Upper lobe of right lung (tissue), 1 donor: ENCODE results near the gene GNA14. TPM values are rescaled to one million over a fixed set of nuclear protein-coding genes. Genes with fewer than 3 reads are reported as not detected.
A peak's percentile ranks its signal among the peaks of the same experiment; 100 is the strongest.

Source experiments
- ATAC-seq: fragments of 200-7000 bp; cut with Tn5 transposase; one replicate; pipeline ENCODE4 v1.9.1; 2020; ENCODE audit warnings: mild to moderate bottlenecking, moderate library complexity
- DNase-seq: peaks from one replicate; pipeline ENCODE4 v3.0.0-alpha.2; 2020
- H3K27ac ChIP-seq: fragments of 200-600 bp; one replicate; pipeline ENCODE4 v1.8.0; 2022
- H3K27me3 ChIP-seq: fragments of 200-600 bp; one replicate; pipeline ENCODE4 v1.8.0; 2022; ENCODE audit warnings: mild to moderate bottlenecking
- H3K36me3 ChIP-seq: fragments of 200-600 bp; one replicate; pipeline ENCODE4 v1.8.0; 2022
- H3K4me1 ChIP-seq: fragments of 200-600 bp; one replicate; pipeline ENCODE4 v1.8.0; 2022
- H3K4me3 ChIP-seq: fragments of 200-600 bp; one replicate; pipeline ENCODE4 v1.8.0; 2022; ENCODE audit warnings: mild to moderate bottlenecking
- H3K9me3 ChIP-seq: fragments of 200-600 bp; one replicate; pipeline ENCODE4 v1.8.0; 2022
- CTCF ChIP-seq: fragments of 200-600 bp; IDR thresholded peaks from one replicate; pipeline ENCODE4 v1.8.0; 2022; ENCODE audit warnings: antibody characterized with exemption
- intact Hi-C: fragments of 100-400 bp; cut with DNase I; formaldehyde crosslinking; loops from one replicate; pipeline ENCODE4 v1.11.0; 2022
- total RNA-seq: library from RNA; stranded (reverse); fragmentation: NEBNext Ultra II Directional; extraction: Animal tissue kit (Norgen Biotek cat#: 25700); gene quantifications from one replicate; pipeline ENCODE4 v1.2.1, GENCODE V29; 2021
- donor health status: DM: no; HTN: yes; CAD: no; lungs with severe emphysema.

The GNA14 gene
- total RNA-seq, 1 donor from 2014 or later, result 15.7 TPM

- no peak for TF ChIP-seq CTCF
- Histone ChIP-seq H3K27ac (no peak overlapping the region), H3K36me3 (no peaks in the 10 kb centered on the region), H3K4me3 (no peak overlapping the region), H3K9me3 (no peaks in the 10 kb centered on the region), H3K4me1 (peaks cover 12% of the 10 kb centered on the region), H3K27me3 (no peaks in the 10 kb centered on the region)
- ATAC-seq (no peak), DNase-seq (no peak)
- intact Hi-C loops, result no loop called here
These were observed 194.1 kb downstream of the GNA14 start for GRCh38 chr9:77453825-77454647.

- ATAC-seq, result no peak
- no peak for TF ChIP-seq CTCF
- no peak for DNase-seq
- Histone ChIP-seq H3K4me3 (no peak overlapping the region), H3K36me3 (no peaks in the 10 kb centered on the region), H3K4me1 (no peaks in the 10 kb centered on the region), H3K27me3 (no peaks in the 10 kb centered on the region), H3K27ac (no peak overlapping the region), H3K9me3 (no peaks in the 10 kb centered on the region)
- intact Hi-C loops, result no loop called here
These were observed 196.6 kb downstream of the GNA14 start for GRCh38 chr9:77451507-77451906.

GRCh38 chr9:77450085-77450475 lies 198.0 kb downstream of the GNA14 start:
- no peak for DNase-seq
- no peak overlapping the region for H3K4me3 ChIP-seq
- H3K27ac ChIP-seq, result no peak overlapping the region
- no peaks in the 10 kb centered on the region for H3K9me3 ChIP-seq
- intact Hi-C loops, result no loop called here
- no peak for TF ChIP-seq CTCF
- H3K27me3 ChIP-seq, result no peaks in the 10 kb centered on the region
- no peak for ATAC-seq
- no peaks in the 10 kb centered on the region for H3K36me3 ChIP-seq
- H3K4me1 ChIP-seq, result no peaks in the 10 kb centered on the region

- no peak overlapping the region for H3K4me3 ChIP-seq
- intact Hi-C loops, result no loop called here
- ATAC-seq, result peak; percentile 87
- no peak for DNase-seq
- H3K27ac ChIP-seq, result no peak overlapping the region
- no peaks in the 10 kb centered on the region for H3K9me3 ChIP-seq
- H3K27me3 ChIP-seq, result no peaks in the 10 kb centered on the region
- no peak for TF ChIP-seq CTCF
- no peaks in the 10 kb centered on the region for H3K4me1 ChIP-seq
- H3K36me3 ChIP-seq, result no peaks in the 10 kb centered on the region
These were observed 198.7 kb downstream of the GNA14 start for GRCh38 chr9:77449240-77450084.

- intact Hi-C loops, result no loop called here
- no peak for TF ChIP-seq CTCF
- ATAC-seq (no peak), DNase-seq (no peak)
- H3K27ac ChIP-seq, result no peak overlapping the region
- H3K9me3 ChIP-seq, result no peaks in the 10 kb centered on the region
- H3K27me3 ChIP-seq, result no peaks in the 10 kb centered on the region
- no peaks in the 10 kb centered on the region for H3K4me1 ChIP-seq
- H3K4me3 ChIP-seq, result no peak overlapping the region
- no peaks in the 10 kb centered on the region for H3K36me3 ChIP-seq
These were observed 200.5 kb downstream of the GNA14 start for GRCh38 chr9:77447646-77448045.
